ENCODE measurements around the gene CUL4A. TPM values are rescaled to one million over a fixed set of nuclear protein-coding genes. Genes with fewer than 3 reads are reported as not detected.

Gene CUL4A
- polyA plus RNA-seq, 1 donor from 2014 or later: 69.9 TPM

DNA sequence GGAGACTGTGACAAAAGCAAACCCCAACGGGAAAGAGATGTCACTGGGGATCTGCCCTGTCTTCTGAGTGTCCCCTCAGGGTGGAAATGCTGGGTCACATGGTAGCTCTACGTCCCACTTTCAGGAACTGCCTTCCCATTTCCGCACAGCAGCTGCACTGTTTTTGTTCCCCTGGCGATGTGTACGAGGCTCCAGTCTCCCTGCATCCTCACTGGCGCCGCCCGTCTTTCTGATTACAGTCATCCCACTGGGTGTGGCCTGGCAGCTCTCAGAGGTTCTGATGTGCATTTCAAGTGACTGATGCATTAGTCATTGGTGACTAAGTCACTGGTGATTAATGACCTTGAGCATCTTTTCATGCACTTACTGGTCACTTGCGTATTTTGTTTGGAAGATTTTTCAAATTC, 22.1 kb upstream of the CUL4A start:
- H3K9me2 ChIP-seq (ENCODE audit: insufficient read depth, low read length): no peaks in the 10 kb centered on the region
- H3K9me3 ChIP-seq (ENCODE audit: low read length): no peaks in the 10 kb centered on the region
- H3K27me3 ChIP-seq (ENCODE audit: insufficient read depth, low read depth, low read length): no peaks in the 10 kb centered on the region
- H3K4me3 ChIP-seq (ENCODE audit: low read length): no peak overlapping the region
- no peaks in the 10 kb centered on the region for H4K20me1 ChIP-seq (ENCODE audit: insufficient read depth)
- no peak overlapping the region for H3K4me2 ChIP-seq (ENCODE audit: low read length)
- no peak for TF ChIP-seq POLR2AphosphoS5 (IDR thresholded peaks at IDR 0.05)
- no peak for TF ChIP-seq SMC3 (conservative IDR thresholded peaks at IDR 0.05; ENCODE audit: poor library complexity)
- TF ChIP-seq RAD21 (conservative IDR thresholded peaks at IDR 0.05): no peak
- TF ChIP-seq, protein P1, sequence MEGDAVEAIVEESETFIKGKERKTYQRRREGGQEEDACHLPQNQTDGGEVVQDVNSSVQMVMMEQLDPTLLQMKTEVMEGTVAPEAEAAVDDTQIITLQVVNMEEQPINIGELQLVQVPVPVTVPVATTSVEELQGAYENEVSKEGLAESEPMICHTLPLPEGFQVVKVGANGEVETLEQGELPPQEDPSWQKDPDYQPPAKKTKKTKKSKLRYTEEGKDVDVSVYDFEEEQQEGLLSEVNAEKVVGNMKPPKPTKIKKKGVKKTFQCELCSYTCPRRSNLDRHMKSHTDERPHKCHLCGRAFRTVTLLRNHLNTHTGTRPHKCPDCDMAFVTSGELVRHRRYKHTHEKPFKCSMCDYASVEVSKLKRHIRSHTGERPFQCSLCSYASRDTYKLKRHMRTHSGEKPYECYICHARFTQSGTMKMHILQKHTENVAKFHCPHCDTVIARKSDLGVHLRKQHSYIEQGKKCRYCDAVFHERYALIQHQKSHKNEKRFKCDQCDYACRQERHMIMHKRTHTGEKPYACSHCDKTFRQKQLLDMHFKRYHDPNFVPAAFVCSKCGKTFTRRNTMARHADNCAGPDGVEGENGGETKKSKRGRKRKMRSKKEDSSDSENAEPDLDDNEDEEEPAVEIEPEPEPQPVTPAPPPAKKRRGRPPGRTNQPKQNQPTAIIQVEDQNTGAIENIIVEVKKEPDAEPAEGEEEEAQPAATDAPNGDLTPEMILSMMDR (IDR thresholded peaks at IDR 0.05; ENCODE audit: poor library complexity, severe bottlenecking): no peak
- TF ChIP-seq MXI1 (conservative IDR thresholded peaks at IDR 0.05; ENCODE audit: poor library complexity, severe bottlenecking): no peak
- TF ChIP-seq, protein P2, sequence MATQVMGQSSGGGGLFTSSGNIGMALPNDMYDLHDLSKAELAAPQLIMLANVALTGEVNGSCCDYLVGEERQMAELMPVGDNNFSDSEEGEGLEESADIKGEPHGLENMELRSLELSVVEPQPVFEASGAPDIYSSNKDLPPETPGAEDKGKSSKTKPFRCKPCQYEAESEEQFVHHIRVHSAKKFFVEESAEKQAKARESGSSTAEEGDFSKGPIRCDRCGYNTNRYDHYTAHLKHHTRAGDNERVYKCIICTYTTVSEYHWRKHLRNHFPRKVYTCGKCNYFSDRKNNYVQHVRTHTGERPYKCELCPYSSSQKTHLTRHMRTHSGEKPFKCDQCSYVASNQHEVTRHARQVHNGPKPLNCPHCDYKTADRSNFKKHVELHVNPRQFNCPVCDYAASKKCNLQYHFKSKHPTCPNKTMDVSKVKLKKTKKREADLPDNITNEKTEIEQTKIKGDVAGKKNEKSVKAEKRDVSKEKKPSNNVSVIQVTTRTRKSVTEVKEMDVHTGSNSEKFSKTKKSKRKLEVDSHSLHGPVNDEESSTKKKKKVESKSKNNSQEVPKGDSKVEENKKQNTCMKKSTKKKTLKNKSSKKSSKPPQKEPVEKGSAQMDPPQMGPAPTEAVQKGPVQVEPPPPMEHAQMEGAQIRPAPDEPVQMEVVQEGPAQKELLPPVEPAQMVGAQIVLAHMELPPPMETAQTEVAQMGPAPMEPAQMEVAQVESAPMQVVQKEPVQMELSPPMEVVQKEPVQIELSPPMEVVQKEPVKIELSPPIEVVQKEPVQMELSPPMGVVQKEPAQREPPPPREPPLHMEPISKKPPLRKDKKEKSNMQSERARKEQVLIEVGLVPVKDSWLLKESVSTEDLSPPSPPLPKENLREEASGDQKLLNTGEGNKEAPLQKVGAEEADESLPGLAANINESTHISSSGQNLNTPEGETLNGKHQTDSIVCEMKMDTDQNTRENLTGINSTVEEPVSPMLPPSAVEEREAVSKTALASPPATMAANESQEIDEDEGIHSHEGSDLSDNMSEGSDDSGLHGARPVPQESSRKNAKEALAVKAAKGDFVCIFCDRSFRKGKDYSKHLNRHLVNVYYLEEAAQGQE (IDR thresholded peaks at IDR 0.05; ENCODE audit: borderline replicate concordance): no peak
- no peak for TF ChIP-seq EZH2 (IDR thresholded peaks at IDR 0.05; ENCODE audit: borderline replicate concordance, insufficient read depth, low read length, poor library complexity, severe bottlenecking)
- no peak for TF ChIP-seq EP300 (conservative IDR thresholded peaks at IDR 0.05; ENCODE audit: poor library complexity, severe bottlenecking)
- no peak for TF ChIP-seq TAF1 (IDR thresholded peaks at IDR 0.05; ENCODE audit: low read depth)
- no peaks in the 10 kb centered on the region for H3F3A ChIP-seq (ENCODE audit: insufficient read depth, low read length, poor library complexity, severe bottlenecking)
- peaks cover 14% of the 10 kb centered on the region for H3K36me3 ChIP-seq (ENCODE audit: insufficient read depth, low read length)
- no peak overlapping the region for H2AFZ ChIP-seq (ENCODE audit: low read depth, low read length)
- no peak overlapping the region for H3K27ac ChIP-seq (ENCODE audit: low read length)
- no peak overlapping the region for H3K9ac ChIP-seq (ENCODE audit: low read length)
- no peaks in the 10 kb centered on the region for H3K79me2 ChIP-seq (replicated peaks; ENCODE audit: insufficient read depth, low read length)

- no peak overlapping the region for H3K4me3 ChIP-seq (ENCODE audit: low read length)
- no peak overlapping the region for H3K4me2 ChIP-seq (ENCODE audit: low read length)
- TF ChIP-seq EP300 (conservative IDR thresholded peaks at IDR 0.05; ENCODE audit: poor library complexity, severe bottlenecking) (no peak), TAF1 (IDR thresholded peaks at IDR 0.05; ENCODE audit: low read depth) (no peak), POLR2AphosphoS5 (IDR thresholded peaks at IDR 0.05) (no peak), EZH2 (IDR thresholded peaks at IDR 0.05; ENCODE audit: borderline replicate concordance, insufficient read depth, low read length, poor library complexity, severe bottlenecking) (no peak)
- TF ChIP-seq, protein P1 (IDR thresholded peaks at IDR 0.05; ENCODE audit: poor library complexity, severe bottlenecking): no peak
- TF ChIP-seq, protein P2 (IDR thresholded peaks at IDR 0.05; ENCODE audit: borderline replicate concordance): no peak
Measured at GRCh38 chr13:113187883-113188665, 21.3 kb upstream of the CUL4A start.

More at GRCh38 chr13:113187883-113188665, 21.3 kb upstream of the CUL4A start:
- Histone ChIP-seq H4K20me1 (ENCODE audit: insufficient read depth) (no peaks in the 10 kb centered on the region), H3K79me2 (replicated peaks; ENCODE audit: insufficient read depth, low read length) (no peaks in the 10 kb centered on the region), H3F3A (ENCODE audit: insufficient read depth, low read length, poor library complexity, severe bottlenecking) (no peaks in the 10 kb centered on the region), H3K27me3 (ENCODE audit: insufficient read depth, low read depth, low read length) (no peaks in the 10 kb centered on the region), H3K9ac (ENCODE audit: low read length) (no peak overlapping the region), H3K27ac (ENCODE audit: low read length) (no peak overlapping the region), H3K36me3 (ENCODE audit: insufficient read depth, low read length) (peaks cover 14% of the 10 kb centered on the region), H2AFZ (ENCODE audit: low read depth, low read length) (no peak overlapping the region), H3K9me3 (ENCODE audit: low read length) (no peaks in the 10 kb centered on the region), H3K9me2 (ENCODE audit: insufficient read depth, low read length) (no peaks in the 10 kb centered on the region)
